Heart left ventricle (tissue), 13 donors: ENCODE data around the gene FBXW7.

Experiments used
- CTCF ChIP-seq, 12 donors: fragments of 200-600 bp; sonication (generic) in 4 of 12; IDR thresholded peaks; one replicate each; pipeline versions ENCODE4 v1.5.0 to v1.8.0; 2018 to 2022; ENCODE audit warnings: antibody characterized with exemption in 12 of 12, mild to moderate bottlenecking in 5 of 12
- POLR2A ChIP-seq, 2 donors: fragments of 450-650 bp; IDR thresholded peaks; one replicate each; pipeline ENCODE4 v1.6.1; 2017; ENCODE audit warnings: antibody characterized with exemption in 2 of 2, mild to moderate bottlenecking in 2 of 2, moderate library complexity in 2 of 2
- donor health status: ischemic (EF 13 %, LVEDD 7.1; RV severe dilation, severe dysfunction).
- donor health status: DM: no; HTN: yes; CAD: no.
- donor health status: DM: no; HTN: no; CAD: no.
- donor health status: ischemic (EF 25% LVEDD 6.9; RV normal size, moderate dysfunction).
- donor health status: ischemic (EF 25% LVEDD 5.7; RV mildly dilated, moderate dysfunction).
- donor health status: ischemic (EF 35%, LVEDD 5.7; RV mildly dilated, moderate dysfunction).
- donor health status: nonischemic (EF 11% LVEDD 7.7; RV severe dilation, severe dysfunction).
- donor health status: DM: yes; HTN: yes; CAD: no.
- donor health status: PGD.
- donor health status: ischemic (EF 29% LVEDD 5.4; RV normal size, mild dysfunction).
- donor health status: nonischemic (EF 23%, LVEDD 6.1; RV moderate dilation, normal function).

GRCh38 chr4:152535360-152535902 lies 461 bp downstream of the FBXW7 start:
- TF ChIP-seq CTCF (IDR thresholded peaks at IDR 0.05) = no peak
- TF ChIP-seq POLR2A (IDR thresholded peaks at IDR 0.05) = no peak
